HepG2 (cell line): ENCODE data around the gene CDCA5. TPM values are rescaled to one million over a fixed set of nuclear protein-coding genes. Genes with fewer than 3 reads are reported as not detected.
A peak's percentile ranks its signal among the peaks of the same experiment; 100 is the strongest.

ENCODE experiments used
- AHR ChIP-seq: IDR thresholded peaks from 2 replicates; pipeline ENCODE4 v1.6.1; 2018; ENCODE audit warnings: missing genetic modification reagents, missing compliant biosample characterization
- BORCS8-MEF2B ChIP-seq: sonication (generic); formaldehyde crosslinking; IDR thresholded peaks from 2 replicates; pipeline ENCODE4 v1.8.0; 2022; ENCODE audit warnings: mild to moderate bottlenecking, missing genetic modification reagents
- CEBPB ChIP-seq: IDR thresholded peaks from 2 replicates; pipeline ENCODE4 v1.6.1; 2011; ENCODE audit warnings: low read depth, low read length, improper control_type of control experiment, borderline replicate concordance
- CREB1 ChIP-seq, 2 experiments: fragments of 450-650 bp in 1 of 2; IDR thresholded peaks; 2 replicates each; pipeline ENCODE4 v1.6.1; 2016 to 2017; ENCODE audit warnings: control low read depth in 1 of 2, mild to moderate bottlenecking in 1 of 2, missing compliant biosample characterization in 1 of 2, missing genetic modification characterization in 1 of 2
- GLI4 ChIP-seq: sonication (generic); formaldehyde crosslinking; IDR thresholded peaks from 2 replicates; pipeline ENCODE4 v1.5.1; 2020; ENCODE audit warnings: missing genetic modification reagents, mild to moderate bottlenecking, moderate library complexity, borderline replicate concordance
- GPBP1L1 ChIP-seq: sonication (generic); formaldehyde crosslinking; IDR thresholded peaks from 2 replicates; pipeline ENCODE4 v1.5.0; 2020; ENCODE audit warnings: mild to moderate bottlenecking, missing genetic modification reagents
- HMGA1 ChIP-seq: sonication (generic); formaldehyde crosslinking; conservative IDR thresholded peaks from 2 replicates; pipeline ENCODE4 v1.4.0; 2020; ENCODE audit warnings: missing genetic modification reagents
- HMGXB4 ChIP-seq, 2 experiments: sonication (generic) in 1 of 2; formaldehyde crosslinking in 1 of 2; IDR thresholded peaks; 2 replicates each; pipeline versions ENCODE4 v1.4.0 to v1.6.1; 2018 to 2020; ENCODE audit warnings: missing genetic modification reagents in 2 of 2, borderline replicate concordance in 1 of 2, low read depth in 1 of 2, mild to moderate bottlenecking in 1 of 2, missing biosample characterization in 1 of 2
- MAFF ChIP-seq: IDR thresholded peaks from 2 replicates; pipeline ENCODE4 v1.6.1; 2011; ENCODE audit warnings: low read depth, low read length, improper control_type of control experiment
- MBNL3 ChIP-seq: fragments of 250-450 bp; sonication (Bioruptor Pico); conservative IDR thresholded peaks from 2 replicates; pipeline ENCODE4 v1.8.0; 2022; ENCODE audit warnings: mild to moderate bottlenecking, inconsistent platforms
- MZF1 ChIP-seq: sonication (generic); formaldehyde crosslinking; IDR thresholded peaks from 2 replicates; pipeline ENCODE4 v1.8.1; 2023; ENCODE audit warnings: mild to moderate bottlenecking, missing genetic modification reagents, borderline replicate concordance
- NCOA5 ChIP-seq: sonication (generic); formaldehyde crosslinking; IDR thresholded peaks from 2 replicates; pipeline ENCODE4 v1.4.0; 2020; ENCODE audit warnings: missing genetic modification reagents
- POLR2AphosphoS2 ChIP-seq: IDR thresholded peaks from 2 replicates; pipeline ENCODE4 v1.6.1; 2011; ENCODE audit warnings: low read depth, low read length, improper control_type of control experiment
- PRPF4 ChIP-seq: fragments of 200-400 bp; formaldehyde crosslinking; IDR thresholded peaks from 2 replicates; pipeline ENCODE4 v1.6.1; 2016; ENCODE audit warnings: low read length, low read depth; ENCODE audit not compliant: poor library complexity, severe bottlenecking
- RERE ChIP-seq: IDR thresholded peaks from 2 replicates; pipeline ENCODE4 v1.6.1; 2016; ENCODE audit warnings: low read depth, missing genetic modification reagents, missing compliant biosample characterization
- SMC3 ChIP-seq: IDR thresholded peaks from 2 replicates; pipeline ENCODE4 v1.6.1; 2011; ENCODE audit warnings: low read length, improper control_type of control experiment
- ZC3H4 ChIP-seq: sonication (generic); formaldehyde crosslinking; IDR thresholded peaks from 2 replicates; pipeline ENCODE4 v1.4.0; 2020; ENCODE audit warnings: missing genetic modification reagents, borderline replicate concordance
- ZFX ChIP-seq: sonication (generic); formaldehyde crosslinking; IDR thresholded peaks from 2 replicates; pipeline ENCODE4 v1.4.0; 2020; ENCODE audit warnings: mild to moderate bottlenecking, low read depth, missing genetic modification reagents, moderate library complexity
- ZNF317 ChIP-seq: sonication (generic); formaldehyde crosslinking; IDR thresholded peaks from 2 replicates; pipeline ENCODE4 v1.5.0; 2020; ENCODE audit warnings: mild to moderate bottlenecking, missing genetic modification reagents
- ZNF451 ChIP-seq: sonication (generic); formaldehyde crosslinking; IDR thresholded peaks from 2 replicates; pipeline ENCODE4 v1.5.0; 2020; ENCODE audit warnings: mild to moderate bottlenecking, missing genetic modification reagents
- ZSCAN12 ChIP-seq: sonication (generic); formaldehyde crosslinking; IDR thresholded peaks from 2 replicates; pipeline ENCODE4 v1.9.0; 2021; ENCODE audit warnings: mild to moderate bottlenecking, missing genetic modification reagents
- polyA plus RNA-seq, 8 experiments: library from polyadenylated mRNA; depleted of rRNA in 3 of 8; stranded (reverse) in 7 of 8; unstranded in 1 of 8; fragments of >200 nt; fragmentation: Illumina TruSeq in 4 of 8; extraction: Trizol in 4 of 8; gene quantifications; 2 replicates each; pipeline versions ENCODE4 v1.2.1 to v1.2.3, GENCODE V29; 2011 to 2016; ENCODE audit warnings: low read depth in 4 of 8, missing spikeins in 1 of 8, mixed read lengths in 1 of 8; ENCODE audit not compliant: insufficient read depth in 1 of 8
- total RNA-seq, 5 experiments: library from RNA; depleted of rRNA; stranded (reverse); fragments of >200 nt; fragmentation: Illumina TruSeq; extraction: Trizol; gene quantifications; 2 replicates each; pipeline ENCODE4 v1.2.3, GENCODE V29; 2016; ENCODE audit warnings: low read depth in 1 of 5

The CDCA5 gene
- total and polyA plus RNA-seq, 2 of the 13 experiments (the other 11 are each of a cell fraction or from before 2014, with no cell fraction given), result 13.5 to 50.6 TPM

GRCh38 chr11:65095974-65096806 lies 12.3 kb upstream of the CDCA5 start, which contains the start of gene VPS51 (continued):
- 0 out of 2 replicates have a peak, but pooled peaks have one; percentile 44 for TF ChIP-seq MZF1
- no peak; the same call in 1 of the 2 replicates for TF ChIP-seq ZC3H4 (CRISPR knock-in tag)
- peak; percentile 60 for TF ChIP-seq CREB1 (IDR thresholded peaks at IDR 0.05)
- peak; percentile 88 for TF ChIP-seq CREB1 (CRISPR knock-in tag; IDR thresholded peaks at IDR 0.05)
- TF ChIP-seq ZNF317 (CRISPR knock-in tag), result peak; percentile 63; the same call in 1 of the 2 replicates
- peak; percentile 69; the same call in 1 of the 2 replicates for TF ChIP-seq ZNF451 (CRISPR knock-in tag)
- TF ChIP-seq MBNL3 (CRISPR knock-in tag), result no peak
- TF ChIP-seq ZSCAN12, result no peak
- peak; percentile 79; the same call in 1 of the 2 replicates for TF ChIP-seq AHR
- no peak for TF ChIP-seq GPBP1L1 (CRISPR knock-in tag)
- no peak for TF ChIP-seq CEBPB
- TF ChIP-seq HMGXB4 (CRISPR knock-in tag; IDR thresholded peaks at IDR 0.05; ENCODE audit: borderline replicate concordance in 1 of 2, low read depth in 1 of 2), result peak; percentile 78 to 80
- TF ChIP-seq ZFX (CRISPR knock-in tag), result peak; percentile 94
- TF ChIP-seq SMC3, result no peak
- peak; percentile 97 for TF ChIP-seq PRPF4
- TF ChIP-seq MAFF, result no peak
- TF ChIP-seq NCOA5 (CRISPR knock-in tag), result no peak; the same call in 1 of the 2 replicates
- no peak for TF ChIP-seq BORCS8-MEF2B (CRISPR knock-in tag)
- TF ChIP-seq POLR2AphosphoS2, result peak; percentile 66; the same call in 1 of the 2 replicates
- TF ChIP-seq GLI4 (CRISPR knock-in tag), result no peak
- no peak for TF ChIP-seq HMGA1
- peak; percentile 64; the same call in 1 of the 2 replicates for TF ChIP-seq RERE
